Stimulated activated CD8-positive, alpha-beta memory T cell treated with anti-CD3 and anti-CD28 coated beads, Interleukin-2, amount 100 ng/mL, for 1 hour (primary cell): Measurements from ENCODE around the gene SH3BP4.

Experiments
- DNase-seq, 2 donors: peaks; one replicate each; pipeline ENCODE4 v3.0.0-alpha.2; 2020; ENCODE audit warnings: low read depth in 2 of 2

SH3BP4 gene

DNA sequence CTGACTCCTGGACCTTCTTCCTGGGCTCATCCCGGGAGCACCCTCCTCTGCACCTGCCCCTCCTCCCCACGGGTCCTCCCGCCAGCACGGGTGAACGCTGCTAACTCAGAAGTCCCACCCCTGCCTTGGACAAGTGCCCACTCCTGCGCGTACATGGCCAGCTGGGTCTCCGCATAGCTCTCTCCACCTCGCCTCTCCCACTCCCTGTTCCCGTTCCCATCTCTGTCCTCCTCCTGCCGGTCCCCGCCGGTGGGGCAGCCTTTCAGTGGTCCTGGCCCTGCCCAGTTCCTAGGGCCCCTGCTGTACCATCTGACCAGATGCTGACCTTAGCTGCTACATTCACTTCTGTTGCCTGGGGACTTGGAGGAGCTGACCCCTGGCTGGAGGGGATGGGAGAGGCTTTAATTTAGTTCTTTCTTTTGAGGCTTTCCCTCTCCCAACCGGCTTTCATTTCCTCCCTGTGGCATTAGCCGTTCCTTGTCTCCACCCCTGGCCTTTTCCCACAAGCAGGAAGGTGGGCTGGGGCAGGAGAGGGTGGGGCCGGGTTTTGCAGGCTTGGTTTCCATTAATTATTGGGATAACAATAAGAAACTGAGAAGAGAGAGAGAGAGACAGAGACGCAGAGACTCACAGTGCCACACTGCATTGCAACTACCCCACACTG is 136.1 kb downstream of the SH3BP4 start:
- DNase-seq, result no peak

DNA sequence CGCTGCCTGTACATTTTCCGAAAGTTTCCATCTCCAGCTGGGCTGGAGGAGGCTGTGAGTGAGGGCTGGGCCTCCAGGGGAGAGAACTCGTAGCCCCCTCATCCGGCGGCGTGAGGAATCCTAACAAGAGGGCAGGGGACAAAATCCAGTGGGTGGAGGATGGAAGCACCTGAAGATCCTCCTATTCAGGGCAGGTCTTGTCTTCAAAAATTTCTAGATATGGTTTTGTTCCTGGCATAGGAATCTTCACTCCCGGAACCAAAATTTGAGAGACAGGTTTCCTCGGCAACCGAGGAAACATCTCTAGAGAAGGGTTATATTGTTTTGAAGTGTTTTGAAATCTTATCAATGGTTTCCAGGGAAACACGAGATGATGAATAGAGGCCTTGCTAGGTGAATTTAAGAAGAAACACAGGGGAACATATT is 136.7 kb downstream of the SH3BP4 start:
- no peak for DNase-seq

DNA sequence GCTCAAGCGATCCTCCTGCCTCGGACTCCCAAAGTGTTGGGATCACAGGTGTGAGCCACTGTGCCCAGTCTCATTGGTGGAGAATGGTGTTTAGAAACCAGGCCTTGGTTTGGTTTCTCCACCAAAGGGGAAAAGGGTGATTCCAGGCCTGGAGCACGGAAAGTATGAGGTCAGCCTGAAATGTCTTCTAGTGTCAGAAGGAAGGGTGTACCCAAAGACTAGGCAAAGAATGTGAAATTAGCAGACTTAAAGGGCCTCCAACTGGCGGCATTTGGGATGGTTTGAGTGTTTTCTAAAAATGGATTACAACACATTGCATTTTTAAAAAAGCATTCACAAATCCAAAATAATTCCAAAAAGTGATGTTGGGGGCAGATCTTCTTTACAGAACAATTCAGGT is 139.6 kb downstream of the SH3BP4 start:
- no peak for DNase-seq

DNA sequence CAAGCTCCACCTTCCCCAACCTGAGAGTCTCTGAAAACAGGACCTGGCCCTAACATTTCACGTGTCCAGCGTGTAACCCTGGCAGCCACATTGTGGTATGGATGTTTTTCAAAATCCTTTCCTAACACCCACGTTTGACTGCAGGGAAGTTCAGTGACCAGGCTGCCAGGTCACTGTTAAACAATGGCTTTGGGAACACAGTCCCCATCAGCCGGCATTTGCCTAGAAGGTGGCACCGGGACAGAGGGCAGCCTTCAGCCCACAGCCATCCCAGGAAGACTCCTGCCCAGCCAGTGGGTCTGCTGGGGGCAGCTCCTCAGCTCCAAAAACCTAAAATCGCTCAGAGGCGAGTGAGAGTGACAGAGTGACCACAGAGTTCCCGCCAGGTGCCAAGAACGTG is 140.2 kb downstream of the SH3BP4 start:
- DNase-seq, result no peak

DNA sequence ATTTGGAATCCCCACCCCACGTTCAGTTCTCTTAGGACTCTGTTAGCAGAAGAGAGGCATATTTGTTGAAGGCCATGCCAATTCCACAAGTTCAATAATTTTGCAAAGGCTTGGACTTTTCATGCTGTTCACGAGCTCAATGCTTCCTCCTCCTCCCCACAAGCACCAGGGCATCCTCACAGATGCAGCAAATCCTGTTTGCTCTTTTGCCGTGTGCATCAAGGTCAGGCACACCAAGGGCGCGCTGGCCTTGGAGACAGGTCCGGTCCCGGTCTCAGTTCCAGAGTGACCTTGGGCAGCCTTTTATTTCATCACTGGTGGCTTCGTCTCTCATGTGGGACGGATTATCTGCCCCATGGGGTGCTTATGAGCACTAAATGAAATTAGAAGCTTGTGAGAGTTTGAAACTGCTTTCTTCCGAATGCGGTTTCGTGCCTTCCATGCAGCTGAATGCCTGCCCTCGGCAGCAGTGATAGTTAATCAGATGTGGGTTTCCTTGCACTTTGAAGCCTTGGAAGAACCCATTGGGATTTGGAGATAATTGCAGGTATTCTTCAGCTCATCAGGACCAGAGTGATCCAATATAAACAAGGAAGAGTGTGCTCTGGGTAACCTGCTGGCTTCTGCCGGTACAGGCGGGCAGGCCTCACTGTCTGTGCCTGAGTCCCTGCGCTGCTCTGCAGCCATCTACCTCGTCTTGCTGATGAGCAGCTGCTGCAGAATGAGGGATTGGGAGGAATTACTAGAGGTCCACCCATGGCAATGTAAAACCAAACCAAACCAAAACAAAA is 140.8 kb downstream of the SH3BP4 start:
- no peak for DNase-seq

DNA sequence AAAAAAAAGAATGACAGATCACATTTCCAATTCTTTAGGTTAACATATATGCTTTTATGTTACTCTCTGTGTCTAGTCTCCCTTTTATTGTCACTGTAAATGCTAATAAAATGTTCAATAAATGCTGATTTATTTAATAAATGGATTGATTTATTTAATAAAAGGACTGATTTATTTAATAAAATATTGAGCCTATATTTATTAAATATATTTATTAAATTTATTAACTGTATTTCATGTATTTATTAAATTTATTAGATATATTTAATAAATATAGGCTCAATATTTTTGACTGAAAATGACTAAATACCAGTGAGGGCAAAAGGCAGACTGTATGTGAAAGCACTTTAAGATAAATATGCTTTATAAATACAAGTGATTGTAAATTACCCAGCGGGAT is 142.6 kb downstream of the SH3BP4 start:
- no peak for DNase-seq

DNA sequence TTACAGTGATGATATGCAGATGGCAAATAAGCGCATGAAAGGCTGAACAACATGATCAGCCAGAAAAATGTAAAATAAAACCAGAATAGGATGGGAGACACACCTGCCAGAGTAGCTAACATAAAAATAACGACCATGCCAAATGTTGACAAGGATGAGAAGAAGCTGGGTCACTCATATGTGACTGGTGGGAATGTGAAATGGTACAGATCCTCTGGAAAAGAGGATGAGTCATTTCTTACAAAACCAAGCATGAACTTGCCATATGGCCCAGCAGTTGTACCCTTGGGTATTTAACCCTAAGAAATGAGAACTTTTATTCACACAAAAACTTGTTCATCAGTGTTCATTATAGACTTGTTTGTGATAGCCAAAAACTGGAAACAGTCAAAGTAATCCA is 143.8 kb downstream of the SH3BP4 start:
- DNase-seq, result no peak

DNA sequence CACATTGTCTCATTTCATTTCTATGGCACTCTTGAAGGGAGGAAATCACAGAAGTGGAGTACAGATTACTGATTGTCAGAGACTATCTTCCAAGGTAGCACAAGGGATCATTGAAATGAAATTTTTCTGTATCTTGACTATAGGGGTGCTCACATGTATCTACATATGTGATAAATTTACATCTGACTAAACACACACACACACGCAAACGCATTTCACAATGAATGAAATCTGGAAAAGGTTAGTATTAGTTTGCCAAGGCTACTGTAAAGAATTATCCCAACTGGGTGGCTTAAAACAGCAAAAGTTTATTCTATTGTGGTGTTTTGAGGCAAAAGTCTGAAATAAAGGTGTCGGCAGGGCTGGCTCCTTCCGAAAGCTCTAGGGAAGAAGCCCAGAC is 144.6 kb downstream of the SH3BP4 start:
- DNase-seq, result no peak

DNA sequence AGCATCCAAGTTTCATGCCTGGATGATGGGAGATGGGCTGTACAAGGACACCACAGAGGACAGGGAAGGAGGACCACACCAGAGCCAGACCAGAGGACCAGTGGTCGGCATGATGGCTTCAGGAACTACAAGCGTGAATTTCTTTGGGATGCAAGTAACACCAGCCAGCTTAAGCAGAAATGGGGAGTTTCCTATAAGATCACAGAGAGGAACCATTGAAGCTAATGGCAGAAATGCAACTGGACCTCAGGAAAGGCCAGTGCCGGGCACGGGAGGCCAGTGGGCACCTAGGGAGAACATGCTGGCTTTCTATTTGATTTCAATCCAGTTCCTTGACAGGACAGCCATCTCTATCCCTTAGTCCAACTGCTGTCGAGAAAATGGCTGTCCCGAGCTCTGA is 145.4 kb downstream of the SH3BP4 start:
- DNase-seq, result no peak

DNA sequence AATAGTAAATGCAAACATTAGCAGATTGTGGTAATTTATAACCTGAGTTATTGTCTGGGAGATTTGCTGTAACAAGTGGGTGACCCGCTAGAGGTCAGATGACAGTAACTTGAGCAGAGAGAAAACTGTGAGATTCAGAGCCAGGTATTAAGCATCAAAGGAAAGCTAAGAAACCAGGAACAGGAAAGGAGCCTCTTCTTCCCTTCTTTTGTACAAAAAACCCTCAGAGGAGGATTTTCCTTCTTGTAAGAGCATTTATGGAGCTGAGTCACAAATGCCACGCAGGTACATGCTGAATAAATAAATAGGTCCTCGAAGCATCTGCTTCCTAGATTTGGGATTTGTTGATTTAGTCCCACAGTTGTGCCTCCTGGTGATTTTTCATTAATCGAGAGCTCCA is 146.5 kb downstream of the SH3BP4 start:
- DNase-seq, result no peak

DNA sequence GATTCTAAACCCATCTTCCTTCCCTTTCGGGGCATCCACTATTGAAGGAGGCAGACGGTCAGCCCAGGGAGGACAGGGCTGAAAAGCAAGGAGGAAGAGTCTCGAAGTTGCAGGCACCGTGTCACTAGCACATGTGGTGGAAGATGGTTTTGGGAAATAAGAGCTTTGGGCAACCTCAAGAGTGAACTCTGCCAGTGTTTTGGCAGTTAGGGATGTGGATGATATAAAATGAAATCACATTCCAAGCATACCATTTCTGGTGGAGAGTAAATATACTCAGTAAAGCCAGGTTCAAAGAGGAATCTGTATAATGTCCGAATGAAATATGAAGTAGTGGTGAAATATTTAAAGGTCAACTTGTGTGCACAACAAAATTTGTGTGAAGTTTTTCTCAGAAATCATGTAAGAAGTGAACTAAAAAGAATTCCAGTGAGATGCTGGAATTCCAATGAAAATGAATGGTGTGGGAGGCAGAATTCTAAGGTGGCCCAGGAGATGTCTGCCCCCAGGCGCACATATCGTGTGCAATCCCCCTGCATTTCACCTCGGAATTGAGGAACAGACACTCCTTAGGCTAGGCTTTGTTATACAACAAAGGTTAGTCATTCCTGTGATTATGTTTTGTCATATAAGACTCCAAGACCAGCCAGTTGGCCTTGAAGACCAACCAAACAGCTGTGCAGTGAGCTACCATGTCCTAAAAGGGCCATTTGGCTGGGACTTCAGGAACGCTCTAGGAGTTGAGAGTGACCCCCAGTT is 147.1 kb downstream of the SH3BP4 start:
- no peak for DNase-seq

DNA sequence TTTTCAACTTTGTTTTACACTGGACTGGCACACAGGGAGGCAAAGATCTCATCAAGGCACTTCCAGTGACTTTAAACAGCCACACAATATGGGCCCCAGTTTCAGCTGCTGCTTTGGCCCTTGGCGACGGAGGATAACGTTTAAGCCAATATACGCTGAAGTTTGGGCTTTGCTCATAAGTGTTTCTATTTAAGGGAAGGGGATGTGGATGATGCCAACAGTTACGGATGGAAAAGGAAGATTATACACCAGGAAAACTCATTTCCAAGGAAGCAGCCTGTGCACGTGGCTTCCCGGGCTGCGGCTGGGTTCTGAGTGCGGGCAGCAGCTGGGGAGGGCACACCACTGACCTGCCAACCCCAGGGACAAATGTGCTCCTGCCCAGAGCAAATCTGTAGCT is 151.1 kb downstream of the SH3BP4 start:
- no peak for DNase-seq
